ENCODE results near the gene LILRB3.
"Not testable (repeated sequence)": the region's sequence is repeated elsewhere in the genome, so short reads cannot be mapped to it uniquely, and the experiment has no call there.

LILRB3 gene

GRCh38 chr19:54248016-54248601 lies 25.3 kb upstream of the LILRB3 start:
- TF ChIP-seq CTCF (IDR thresholded peaks at IDR 0.05; ENCODE audit: borderline replicate concordance, insufficient read depth, low read depth, low read length) = no peak
- H3K4me3 ChIP-seq (ENCODE audit: low read depth, low read length) = no peak overlapping the region

- no peak overlapping the region for H3K4me3 ChIP-seq (ENCODE audit: low read depth, low read length)
- TF ChIP-seq CTCF (IDR thresholded peaks at IDR 0.05; ENCODE audit: borderline replicate concordance, insufficient read depth, low read depth, low read length) = no peak
Observed at GRCh38 chr19:54247106-54247930, 24.5 kb upstream of the LILRB3 start.

GRCh38 chr19:54245936-54246335 lies 23.1 kb upstream of the LILRB3 start:
- H3K4me3 ChIP-seq (ENCODE audit: low read depth, low read length) = no peak overlapping the region
- TF ChIP-seq CTCF (IDR thresholded peaks at IDR 0.05; ENCODE audit: borderline replicate concordance, insufficient read depth, low read depth, low read length) = no peak

GRCh38 chr19:54243809-54244208 lies 21.0 kb upstream of the LILRB3 start:
- not testable (repeated sequence) for H3K4me3 ChIP-seq (ENCODE audit: low read depth, low read length)

GRCh38 chr19:54242646-54243045 lies 19.8 kb upstream of the LILRB3 start, which contains the start of gene LILRA6:
Gene LILRA6 (minus strand): TSS chr19:54242790.
- H3K4me3 ChIP-seq (ENCODE audit: low read depth, low read length) = not testable (repeated sequence)

GRCh38 chr19:54242234-54242633 lies 19.4 kb upstream of the LILRB3 start:
- H3K4me3 ChIP-seq (ENCODE audit: low read depth, low read length) = not testable (repeated sequence)

- H3K4me3 ChIP-seq (ENCODE audit: low read depth, low read length) = not testable (repeated sequence)
Observed at GRCh38 chr19:54240372-54241336, 17.8 kb upstream of the LILRB3 start.

- H3K4me3 ChIP-seq (ENCODE audit: low read depth, low read length) = not testable (repeated sequence)
Observed at GRCh38 chr19:54239491-54240371, 16.9 kb upstream of the LILRB3 start.

- no peak overlapping the region for H3K4me3 ChIP-seq (ENCODE audit: low read depth, low read length)
- TF ChIP-seq CTCF (IDR thresholded peaks at IDR 0.05; ENCODE audit: borderline replicate concordance, insufficient read depth, low read depth, low read length) = no peak
Observed at GRCh38 chr19:54233941-54234340, 11.1 kb upstream of the LILRB3 start.

Data from GM12875 (cell line).